B cell (primary cell): ENCODE data around the gene TFEC. TPM values are rescaled to one million over a fixed set of nuclear protein-coding genes. Genes with fewer than 3 reads are reported as not detected.

Experiments used
- ATAC-seq: fragments of 200-7000 bp; cut with Tn5 transposase; one replicate; pipeline ENCODE4 v1.10.0; 2021; ENCODE audit warnings: low read depth, mild to moderate bottlenecking, moderate number of reproducible peaks, moderate library complexity
- CTCF ChIA-PET: fragments of 350-600 bp; sonication (Branson Sonifier 250); formaldehyde crosslinking; loops from one replicate; lab custom pipeline; 2021; ENCODE audit warnings: antibody characterized with exemption, inconsistent platforms; lab: Charles Lee
- POLR2A ChIA-PET: fragments of 350-600 bp; sonication (Branson Sonifier 250); formaldehyde crosslinking; loops from one replicate; lab custom pipeline; 2021; ENCODE audit warnings: antibody characterized with exemption; lab: Charles Lee
- DNase-seq: peaks from one replicate; pipeline ENCODE4 v3.0.0; 2013
- H2AFZ ChIP-seq: 2 replicates; pipeline ENCODE4 v1.6.1; 2012; ENCODE audit warnings: mild to moderate bottlenecking, low read depth, low read length; ENCODE audit not compliant: insufficient read depth, poor library complexity, severe bottlenecking
- H3K27ac ChIP-seq, 2 donors: 1 replicate in 1 of 2; 2 replicates in 1 of 2; pipeline ENCODE4 v1.5.1; 2012 to 2013; ENCODE audit warnings: low read length in 2 of 2, mild to moderate bottlenecking in 2 of 2, moderate library complexity in 1 of 2
- H3K27me3 ChIP-seq, 4 experiments: fragments of 200-600 bp in 1 of 4; sonication (generic) in 1 of 4; replicated peaks in 1 of 4; 1 replicate in 2 of 4; 2 replicates in 2 of 4; pipeline versions ENCODE4 v1.6.1 to v1.7.0; 2013 to 2016; ENCODE audit warnings: low read length in 3 of 4, mild to moderate bottlenecking in 2 of 4, mixed read lengths in 1 of 4, moderate library complexity in 1 of 4; ENCODE audit not compliant: insufficient read depth in 4 of 4, control insufficient read depth in 3 of 4; ENCODE audit errors: control extremely low read depth in 1 of 4
- H3K36me3 ChIP-seq, 2 experiments: replicated peaks in 1 of 2; 1 replicate in 1 of 2; 2 replicates in 1 of 2; pipeline versions ENCODE4 v1.6.1 to v1.7.1; 2013; ENCODE audit warnings: low read length in 1 of 2; ENCODE audit not compliant: insufficient read depth in 2 of 2, control insufficient read depth in 1 of 2; ENCODE audit errors: control extremely low read depth in 1 of 2, extremely low read depth in 1 of 2
- H3K4me1 ChIP-seq, 2 donors: fragments of 200-600 bp in 1 of 2; sonication (generic) in 1 of 2; 1 replicate in 1 of 2; 2 replicates in 1 of 2; pipeline versions ENCODE4 v1.5.1 to v1.6.1; 2013 to 2017; ENCODE audit warnings: low read length in 2 of 2; ENCODE audit not compliant: control insufficient read depth in 2 of 2, insufficient read depth in 2 of 2
- H3K4me2 ChIP-seq: replicated peaks from 2 replicates; pipeline ENCODE3; 2012; ENCODE audit warnings: mild to moderate bottlenecking, low read depth, low read length; ENCODE audit not compliant: poor library complexity, severe bottlenecking
- H3K4me3 ChIP-seq, 5 experiments: fragments of 200-600 bp in 1 of 5; sonication (generic) in 1 of 5; 1 replicate in 3 of 5; 2 replicates in 2 of 5; pipeline versions ENCODE4 v1.5.1 to v1.7.0; 2011 to 2016; ENCODE audit warnings: low read length in 4 of 5, mild to moderate bottlenecking in 4 of 5, low read depth in 2 of 5, control low read depth in 1 of 5, moderate library complexity in 1 of 5; ENCODE audit not compliant: insufficient read depth in 1 of 5; ENCODE audit errors: control extremely low read depth in 1 of 5, extremely low read depth in 1 of 5
- H3K79me2 ChIP-seq: fragments of 200-600 bp; sonication (generic); one replicate; pipeline ENCODE4 v1.6.0; 2016; ENCODE audit warnings: low read length; ENCODE audit not compliant: control insufficient read depth, insufficient read depth
- H3K9ac ChIP-seq: fragments of 200-600 bp; sonication (generic); 2 replicates; pipeline ENCODE4 v1.6.1; 2017; ENCODE audit warnings: mild to moderate bottlenecking, low read length, moderate library complexity
- H3K9me3 ChIP-seq, 3 donors: one replicate each; pipeline versions ENCODE4 v1.6.1 to v1.7.1; 2013; ENCODE audit warnings: low read length in 2 of 3; ENCODE audit not compliant: control insufficient read depth in 2 of 3, insufficient read depth in 1 of 3; ENCODE audit errors: control extremely low read depth in 1 of 3
- H4K20me1 ChIP-seq: 2 replicates; pipeline ENCODE4 v1.6.0; 2012; ENCODE audit warnings: mild to moderate bottlenecking, low read length; ENCODE audit not compliant: insufficient read depth, control insufficient read depth, poor library complexity, severe bottlenecking
- H3K27ac Mint-ChIP-seq: one replicate; pipeline ENCODE4 v1.8.0; 2021; ENCODE audit warnings: mixed read lengths
- H3K27me3 Mint-ChIP-seq: one replicate; pipeline ENCODE4 v1.8.0; 2021; ENCODE audit warnings: mixed read lengths
- H3K4me1 Mint-ChIP-seq: one replicate; pipeline ENCODE4 v1.8.0; 2021; ENCODE audit warnings: mixed read lengths
- H3K4me3 Mint-ChIP-seq: one replicate; pipeline ENCODE4 v1.8.0; 2021; ENCODE audit warnings: mixed read lengths
- H3K9me3 Mint-ChIP-seq: one replicate; pipeline ENCODE4 v1.8.0; 2022; ENCODE audit warnings: mixed read lengths; ENCODE audit not compliant: insufficient read depth
- CTCF ChIP-seq: fragments of 200-600 bp; IDR thresholded peaks from one replicate; pipeline ENCODE4 v1.8.0; 2022; ENCODE audit warnings: antibody characterized with exemption, mild to moderate bottlenecking
- EZH2 ChIP-seq: IDR thresholded peaks from 2 replicates; pipeline ENCODE4 v1.6.1; 2012; ENCODE audit warnings: borderline replicate concordance, low read depth, mild to moderate bottlenecking, moderate library complexity, low read length; ENCODE audit not compliant: insufficient read depth, poor library complexity, severe bottlenecking
- WGBS: methylation state at CpG from one replicate; pipeline ENCODE4 v1.1.5; 2013; ENCODE audit warnings: missing lambda C conversion rate; ENCODE audit not compliant: insufficient coverage; 5-methylcytosine and 5-hydroxymethylcytosine counted together
- intact Hi-C: fragments of 100-400 bp; cut with micrococcal nuclease; formaldehyde crosslinking; loops from one replicate; pipeline ENCODE4 v1.10.0; 2022
- polyA plus RNA-seq: library from polyadenylated mRNA; depleted of rRNA; stranded (reverse); fragments of >200 nt; gene quantifications from 2 replicates; pipeline ENCODE4 v1.2.3, GENCODE V29; 2012
- total RNA-seq, 2 donors: library from RNA; stranded (reverse); fragments of 120-200 nt in 1 of 2; gene quantifications; 1 replicate in 1 of 2; 2 replicates in 1 of 2; pipeline versions ENCODE4 v1.2.3 to v1.2.4, GENCODE V29; 2013 to 2022

TFEC gene
- total and polyA plus RNA-seq, 2 donors (not counting 1 experiment from before 2014, with no cell fraction given) = 17.3 to 36.3 TPM

- H3K9me3 Mint-ChIP-seq = no peaks in the 10 kb centered on the region
- no peak overlapping the region for H3K27ac Mint-ChIP-seq
- no peak for DNase-seq
- Histone ChIP-seq H3K4me2 (no peak overlapping the region), H2AFZ (no peak overlapping the region), H3K79me2 (no peaks in the 10 kb centered on the region), H4K20me1 (no peaks in the 10 kb centered on the region), H3K27me3 (no peaks in the 10 kb centered on the region), H3K9me3 (no peaks in the 10 kb centered on the region), H3K27ac (no peak overlapping the region), H3K4me3 (no peak overlapping the region), H3K9ac (no peak overlapping the region), H3K4me1 (peaks cover 0 to 4% of the 10 kb centered on the region in 2 donors), H3K36me3 (no peaks in the 10 kb centered on the region)
- no CpG with 5 or more reads among the region's 2 CpGs for WGBS
- ChIA-PET POLR2A (no interaction called here), CTCF (no interaction called here)
- no peak overlapping the region for H3K4me3 Mint-ChIP-seq
- no peak for TF ChIP-seq CTCF
- no peak for TF ChIP-seq EZH2
- H3K27me3 Mint-ChIP-seq = no peaks in the 10 kb centered on the region
- intact Hi-C loops = no loop called here
- ATAC-seq = no peak
- H3K4me1 Mint-ChIP-seq = peaks cover 13% of the 10 kb centered on the region
Measured at GRCh38 chr7:116032886-116033285, 2.3 kb upstream of the TFEC start.

- CTCF ChIA-PET = interaction anchor here (1.2 kb wide), 1 partner anchor 10 kb away, joined by 3 read pairs; no protein-coding TSS in a partner anchor
- no peak for ATAC-seq
- DNase-seq = no peak
- no peak overlapping the region for H3K9ac ChIP-seq
- H3K27me3 ChIP-seq = no peaks in the 10 kb centered on the region
- no peaks in the 10 kb centered on the region for H3K79me2 ChIP-seq
- Mint-ChIP-seq H3K4me1 (peaks cover 27% of the 10 kb centered on the region), H3K27ac (no peak overlapping the region), H3K27me3 (no peaks in the 10 kb centered on the region), H3K4me3 (peak overlapping the region; percentile 56), H3K9me3 (no peaks in the 10 kb centered on the region)
- H3K36me3 ChIP-seq = no peaks in the 10 kb centered on the region
- POLR2A ChIA-PET = no interaction called here
- H3K27ac ChIP-seq = no peak overlapping the region
- no peaks in the 10 kb centered on the region for H4K20me1 ChIP-seq
- no peak overlapping the region for H2AFZ ChIP-seq
- no peaks in the 10 kb centered on the region for H3K9me3 ChIP-seq
- H3K4me2 ChIP-seq = peak overlapping the region; percentile 42
- H3K4me1 ChIP-seq = peaks cover 0 to 4% of the 10 kb centered on the region in 2 donors
- no CpG with 5 or more reads among the region's 2 CpGs for WGBS
- no peak overlapping the region for H3K4me3 ChIP-seq
- TF ChIP-seq EZH2 (no peak), CTCF (no peak)
- intact Hi-C loops = no loop called here
Measured at GRCh38 chr7:116028787-116029186, 1.8 kb downstream of the TFEC start.
